H9 (cell line): Measurements from ENCODE around the gene NEB. TPM values are rescaled to one million over a fixed set of nuclear protein-coding genes. Genes with fewer than 3 reads are reported as not detected.

Experiments
- DNase-seq: peaks from one replicate; pipeline ENCODE4 v3.0.0-alpha.2; 2017
- H2AFZ ChIP-seq: one replicate; pipeline ENCODE4 v1.6.1; 2013; ENCODE audit warnings: mild to moderate bottlenecking, low read length, control low read depth, moderate library complexity
- H2AK5ac ChIP-seq: 2 replicates; pipeline ENCODE4 v1.6.1; 2013; ENCODE audit warnings: low read length, control low read depth, mixed read lengths; ENCODE audit not compliant: insufficient read length
- H2BK120ac ChIP-seq: one replicate; pipeline ENCODE4 v1.6.1; 2013; ENCODE audit warnings: low read depth, mild to moderate bottlenecking, low read length, control low read depth, inconsistent platforms; ENCODE audit not compliant: poor library complexity, severe bottlenecking
- H2BK12ac ChIP-seq: 2 replicates; pipeline ENCODE4 v1.6.1; 2013; ENCODE audit warnings: low read length, control low read depth, mixed read lengths, low read depth; ENCODE audit not compliant: insufficient read length
- H2BK15ac ChIP-seq: 2 replicates; pipeline ENCODE4 v1.6.1; 2013; ENCODE audit warnings: low read depth, low read length, control low read depth
- H2BK20ac ChIP-seq: one replicate; pipeline ENCODE4 v1.6.1; 2013; ENCODE audit warnings: low read depth, mild to moderate bottlenecking, low read length, control low read depth, inconsistent platforms; ENCODE audit not compliant: poor library complexity, severe bottlenecking
- H2BK5ac ChIP-seq: 2 replicates; pipeline ENCODE4 v1.6.1; 2013; ENCODE audit warnings: low read length, control low read depth, mixed read lengths; ENCODE audit not compliant: insufficient read length
- H3K14ac ChIP-seq: 2 replicates; pipeline ENCODE4 v1.6.1; 2013; ENCODE audit warnings: low read length, control low read depth; ENCODE audit not compliant: insufficient read depth
- H3K18ac ChIP-seq: 2 replicates; pipeline ENCODE4 v1.6.1; 2013; ENCODE audit warnings: low read depth, mild to moderate bottlenecking, mixed read lengths, low read length, control low read depth; ENCODE audit not compliant: insufficient read length
- H3K23ac ChIP-seq: 2 replicates; pipeline ENCODE4 v1.6.1; 2013; ENCODE audit warnings: low read length, control low read depth, mixed read lengths, low read depth; ENCODE audit not compliant: insufficient read length
- H3K23me2 ChIP-seq: 2 replicates; pipeline ENCODE4 v1.6.1; 2013; ENCODE audit warnings: low read depth, mild to moderate bottlenecking, mixed read lengths, low read length, control low read depth; ENCODE audit not compliant: insufficient read length, poor library complexity, severe bottlenecking
- H3K27ac ChIP-seq: 2 replicates; pipeline ENCODE4 v1.5.1; 2013; ENCODE audit warnings: low read length, control low read depth, mixed read lengths, low read depth; ENCODE audit not compliant: insufficient read length
- H3K27me3 ChIP-seq: 2 replicates; pipeline ENCODE4 v1.6.1; 2013; ENCODE audit warnings: low read length, control low read depth, inconsistent platforms; ENCODE audit not compliant: insufficient read depth
- H3K4ac ChIP-seq: 2 replicates; pipeline ENCODE4 v1.6.1; 2013; ENCODE audit warnings: low read depth, mild to moderate bottlenecking, control low read depth, inconsistent platforms, low read length, moderate library complexity
- H3K4me1 ChIP-seq: 2 replicates; pipeline ENCODE4 v1.6.1; 2013; ENCODE audit warnings: low read length, control low read depth, inconsistent platforms; ENCODE audit not compliant: insufficient read depth
- H3K4me2 ChIP-seq: 2 replicates; pipeline ENCODE4 v1.6.1; 2013; ENCODE audit warnings: low read length, control low read depth, mixed read lengths; ENCODE audit not compliant: insufficient read length, insufficient read depth
- H3K56ac ChIP-seq: 2 replicates; pipeline ENCODE4 v1.6.1; 2013; ENCODE audit warnings: low read depth, mild to moderate bottlenecking, mixed read lengths, low read length, control low read depth; ENCODE audit not compliant: insufficient read length
- H3K79me1 ChIP-seq: 2 replicates; pipeline ENCODE4 v1.6.1; 2013; ENCODE audit warnings: low read depth, mild to moderate bottlenecking, moderate library complexity, low read length, control low read depth, inconsistent platforms; ENCODE audit not compliant: insufficient read depth, poor library complexity, severe bottlenecking
- H3K79me2 ChIP-seq: 2 replicates; pipeline ENCODE4 v1.6.1; 2013; ENCODE audit warnings: low read length, control low read depth, inconsistent platforms; ENCODE audit not compliant: insufficient read depth
- H3K9ac ChIP-seq: 2 replicates; pipeline ENCODE4 v1.6.1; 2013; ENCODE audit warnings: low read length, control low read depth, mixed read lengths; ENCODE audit not compliant: insufficient read length; ENCODE audit errors: extremely low read depth
- H3K9me3 ChIP-seq: one replicate; pipeline ENCODE4 v1.6.1; 2013; ENCODE audit warnings: low read depth, low read length, inconsistent platforms; ENCODE audit not compliant: control insufficient read depth
- H3T11ph ChIP-seq: one replicate; pipeline ENCODE4 v1.6.1; 2013; ENCODE audit warnings: mild to moderate bottlenecking, low read length, control low read depth, inconsistent platforms
- H4K20me1 ChIP-seq: one replicate; pipeline ENCODE4 v1.6.1; 2013; ENCODE audit not compliant: control insufficient read depth, insufficient read length, insufficient read depth
- H4K5ac ChIP-seq: 2 replicates; pipeline ENCODE4 v1.6.1; 2013; ENCODE audit warnings: low read depth, mild to moderate bottlenecking, mixed read lengths, low read length, control low read depth; ENCODE audit not compliant: insufficient read length
- H4K8ac ChIP-seq: replicated peaks from 2 replicates; pipeline ENCODE4 v1.6.1; 2013; ENCODE audit warnings: low read length, control low read depth, mixed read lengths, low read depth; ENCODE audit not compliant: insufficient read length
- H4K91ac ChIP-seq: 2 replicates; pipeline ENCODE4 v1.6.1; 2013; ENCODE audit warnings: low read depth, mild to moderate bottlenecking, moderate library complexity, mixed read lengths, low read length, control low read depth; ENCODE audit not compliant: insufficient read length
- H3K27ac Mint-ChIP-seq, 3 experiments: 2 replicates in 2 of 3; 3 replicates in 1 of 3; pipeline ENCODE4 v1.8.0; 2020 to 2021; ENCODE audit warnings: mixed read lengths in 3 of 3, mild to moderate bottlenecking in 1 of 3, moderate library complexity in 1 of 3
- H3K27me3 Mint-ChIP-seq: 2 replicates; pipeline ENCODE4 v1.8.0; 2021; ENCODE audit warnings: low read depth, mild to moderate bottlenecking, moderate library complexity, mixed read lengths
- H3K36me3 Mint-ChIP-seq, 3 experiments: 2 replicates in 2 of 3; 3 replicates in 1 of 3; pipeline ENCODE4 v1.8.0; 2020 to 2021; ENCODE audit warnings: low read depth in 3 of 3, mixed read lengths in 3 of 3; ENCODE audit not compliant: insufficient read depth in 1 of 3
- H3K4me1 Mint-ChIP-seq, 2 experiments: 2 replicates each; pipeline ENCODE4 v1.8.0; 2020; ENCODE audit warnings: mixed read lengths in 2 of 2
- H3K4me3 Mint-ChIP-seq, 2 experiments: 2 replicates in 1 of 2; 3 replicates in 1 of 2; pipeline ENCODE4 v1.8.0; 2020 to 2021; ENCODE audit warnings: mild to moderate bottlenecking in 2 of 2, mixed read lengths in 2 of 2, moderate library complexity in 1 of 2
- H3K9me3 Mint-ChIP-seq, 2 experiments: 2 replicates in 1 of 2; 3 replicates in 1 of 2; pipeline ENCODE4 v1.8.0; 2020; ENCODE audit warnings: mild to moderate bottlenecking in 2 of 2, mixed read lengths in 2 of 2, moderate library complexity in 1 of 2
- WGBS: extraction: QIAGEN DNeasy Blood & Tissue Kit; methylation state at CpG from one replicate; pipeline ENCODE4 v1.1.7; 2013; ENCODE audit warnings: missing lambda C conversion rate, low lambda C conversion rate, mixed read lengths; ENCODE audit not compliant: insufficient read length; ENCODE audit errors: extremely low coverage; 5-methylcytosine and 5-hydroxymethylcytosine counted together
- total RNA-seq: library from RNA; stranded (reverse); gene quantifications from 2 replicates; pipeline ENCODE4 v1.2.1, GENCODE V29; 2021
- TF ChIP-seq, protein P1 (sequence below): fragments of 200-600 bp; sonication (generic); conservative IDR thresholded peaks from 3 replicates; pipeline ENCODE4 v1.8.0; 2021; ENCODE audit warnings: antibody characterized with exemption, mild to moderate bottlenecking

The NEB gene
- total RNA-seq, 1 experiment from 2014 or later, result 0.98 TPM

DNA sequence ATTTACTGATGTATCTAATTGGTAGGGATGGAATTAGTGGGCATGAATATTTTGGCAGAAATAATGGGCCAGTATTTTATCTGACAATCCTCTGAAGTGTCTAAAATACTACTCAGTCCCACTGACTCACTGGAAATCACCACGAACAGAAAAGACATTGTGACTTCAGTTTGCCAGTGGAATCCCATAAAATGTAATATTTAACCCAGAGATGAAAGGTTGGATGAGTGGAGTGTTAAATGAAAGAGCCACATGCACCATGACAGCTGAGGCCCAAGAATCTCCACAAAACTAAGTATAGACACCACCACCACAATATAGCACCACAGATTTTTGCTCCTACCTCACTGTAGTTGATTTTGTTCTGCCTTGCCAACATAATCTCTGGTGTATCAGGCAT is 103.9 kb downstream of the NEB start:
- H3K4ac ChIP-seq, result no peak overlapping the region
- no CpG with 5 or more reads among the region's 1 CpG for WGBS

More for the DNA sequence above, 103.9 kb downstream of the NEB start:
- Histone ChIP-seq H2BK20ac (no peak overlapping the region), H3K9ac (no peak overlapping the region), H3K14ac (no peak overlapping the region), H3K79me2 (no peaks in the 10 kb centered on the region; the same call in 1 of the 2 replicates), H3K79me1 (no peaks in the 10 kb centered on the region), H2BK15ac (no peak overlapping the region), H3K27me3 (no peaks in the 10 kb centered on the region), H4K91ac (no peak overlapping the region), H3K18ac (no peak overlapping the region), H3K4me1 (no peaks in the 10 kb centered on the region), H2AK5ac (no peak overlapping the region), H3K23me2 (no peaks in the 10 kb centered on the region), H3K23ac (no peak overlapping the region), H3T11ph (no peak overlapping the region), H3K4me2 (no peak overlapping the region), H2AFZ (no peak overlapping the region), H2BK12ac (no peak overlapping the region), H4K8ac (no peak overlapping the region), H4K5ac (no peak overlapping the region), H3K56ac (no peak overlapping the region), H3K27ac (no peak overlapping the region), H2BK120ac (no peak overlapping the region), H4K20me1 (no peaks in the 10 kb centered on the region), H3K9me3 (no peaks in the 10 kb centered on the region), H2BK5ac (no peak overlapping the region)
- no peak overlapping the region for H3K27ac Mint-ChIP-seq
- H3K9me3 Mint-ChIP-seq, result peaks cover 5 to 6% of the 10 kb centered on the region in 2 experiments
- H3K36me3 Mint-ChIP-seq, result peaks cover 0 to 8% (median 2%) of the 10 kb centered on the region in 3 experiments; a peak in 5 of 7 replicates
- TF ChIP-seq, protein P1, sequence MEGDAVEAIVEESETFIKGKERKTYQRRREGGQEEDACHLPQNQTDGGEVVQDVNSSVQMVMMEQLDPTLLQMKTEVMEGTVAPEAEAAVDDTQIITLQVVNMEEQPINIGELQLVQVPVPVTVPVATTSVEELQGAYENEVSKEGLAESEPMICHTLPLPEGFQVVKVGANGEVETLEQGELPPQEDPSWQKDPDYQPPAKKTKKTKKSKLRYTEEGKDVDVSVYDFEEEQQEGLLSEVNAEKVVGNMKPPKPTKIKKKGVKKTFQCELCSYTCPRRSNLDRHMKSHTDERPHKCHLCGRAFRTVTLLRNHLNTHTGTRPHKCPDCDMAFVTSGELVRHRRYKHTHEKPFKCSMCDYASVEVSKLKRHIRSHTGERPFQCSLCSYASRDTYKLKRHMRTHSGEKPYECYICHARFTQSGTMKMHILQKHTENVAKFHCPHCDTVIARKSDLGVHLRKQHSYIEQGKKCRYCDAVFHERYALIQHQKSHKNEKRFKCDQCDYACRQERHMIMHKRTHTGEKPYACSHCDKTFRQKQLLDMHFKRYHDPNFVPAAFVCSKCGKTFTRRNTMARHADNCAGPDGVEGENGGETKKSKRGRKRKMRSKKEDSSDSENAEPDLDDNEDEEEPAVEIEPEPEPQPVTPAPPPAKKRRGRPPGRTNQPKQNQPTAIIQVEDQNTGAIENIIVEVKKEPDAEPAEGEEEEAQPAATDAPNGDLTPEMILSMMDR, result no peak
- DNase-seq, result no peak
- no peak overlapping the region for H3K4me3 Mint-ChIP-seq
- no peaks in the 10 kb centered on the region for H3K4me1 Mint-ChIP-seq
- peaks cover 2% of the 10 kb centered on the region; the same call in 1 of the 2 replicates for H3K27me3 Mint-ChIP-seq
